SK-N-SH treated with all-trans-retinoic acid at 6 μM for 48 hours (cell line): Measurements from ENCODE around the gene ARFRP1.

Experiments used
- ATAC-seq: fragments of 200-7000 bp; cut with Tn5 transposase; 3 replicates; pipeline ENCODE4 v1.9.1; 2020; ENCODE audit warnings: mild to moderate bottlenecking, moderate library complexity
- CSDC2 ChIP-seq: fragments of 250-450 bp; sonication (Bioruptor Pico); IDR thresholded peaks from 2 replicates; pipeline ENCODE4 v1.5.0; 2020; ENCODE audit warnings: mild to moderate bottlenecking, moderate library complexity
- ESRRG ChIP-seq: fragments of 250-450 bp; sonication (Bioruptor Pico); IDR thresholded peaks from 2 replicates; pipeline ENCODE4 v1.6.1; 2021; ENCODE audit warnings: mild to moderate bottlenecking
- GLIS3 ChIP-seq: fragments of 250-450 bp; sonication (Bioruptor Pico); IDR thresholded peaks from 2 replicates; pipeline ENCODE4 v1.5.0; 2020; ENCODE audit warnings: mild to moderate bottlenecking, moderate library complexity
- PPARA ChIP-seq: fragments of 250-450 bp; sonication (Bioruptor Pico); IDR thresholded peaks from 2 replicates; pipeline ENCODE4 v1.5.0; 2020; ENCODE audit warnings: mild to moderate bottlenecking, borderline replicate concordance
- RARB ChIP-seq: fragments of 250-450 bp; sonication (Bioruptor Pico); IDR thresholded peaks from 2 replicates; pipeline ENCODE4 v1.8.0; 2021; ENCODE audit warnings: mild to moderate bottlenecking, moderate library complexity
- ZC3H10 ChIP-seq: fragments of 250-450 bp; sonication (Bioruptor Pico); IDR thresholded peaks from 2 replicates; pipeline ENCODE4 v1.5.1; 2021; ENCODE audit warnings: mild to moderate bottlenecking, moderate library complexity
- ZFP3 ChIP-seq: fragments of 250-450 bp; sonication (Bioruptor Pico); IDR thresholded peaks from 2 replicates; pipeline ENCODE4 v1.5.0; 2020; ENCODE audit warnings: mild to moderate bottlenecking, moderate library complexity
- ZFP30 ChIP-seq: fragments of 450-650 bp; formaldehyde crosslinking; IDR thresholded peaks from 2 replicates; pipeline ENCODE4 v1.5.0; 2022; ENCODE audit warnings: mild to moderate bottlenecking, moderate library complexity
- ZNF565 ChIP-seq: fragments of 450-650 bp; formaldehyde crosslinking; conservative IDR thresholded peaks from 2 replicates; pipeline ENCODE4 v1.5.0; 2020; ENCODE audit warnings: low read depth, mild to moderate bottlenecking, moderate library complexity
- ZNF70 ChIP-seq: fragments of 450-650 bp; formaldehyde crosslinking; IDR thresholded peaks from 2 replicates; pipeline ENCODE4 v1.5.0; 2020; ENCODE audit warnings: mild to moderate bottlenecking, moderate library complexity
- ZNF8 ChIP-seq: fragments of 450-650 bp; formaldehyde crosslinking; IDR thresholded peaks from 2 replicates; pipeline ENCODE4 v1.5.0; 2020; ENCODE audit warnings: mild to moderate bottlenecking, moderate library complexity
- TF ChIP-seq, protein P1 (sequence below): fragments of 250-450 bp; sonication (Bioruptor Pico); IDR thresholded peaks from 2 replicates; pipeline ENCODE4 v1.8.0; 2021; ENCODE audit warnings: low read depth, mild to moderate bottlenecking, moderate library complexity, borderline replicate concordance
- TF ChIP-seq, protein P2 (sequence below): fragments of 250-450 bp; sonication (Bioruptor Pico); IDR thresholded peaks from 2 replicates; pipeline ENCODE4 v1.5.1; 2021; ENCODE audit warnings: mild to moderate bottlenecking, moderate library complexity
- TF ChIP-seq, protein P3 (sequence below): fragments of 250-450 bp; sonication (Bioruptor Pico); IDR thresholded peaks from 2 replicates; pipeline ENCODE4 v1.5.0; 2020; ENCODE audit warnings: mild to moderate bottlenecking, moderate library complexity
- TF ChIP-seq, protein P4 (sequence below): fragments of 250-450 bp; sonication (Bioruptor Pico); IDR thresholded peaks from 2 replicates; pipeline ENCODE4 v1.5.1; 2020; ENCODE audit warnings: low read depth, mild to moderate bottlenecking, moderate library complexity

The ARFRP1 gene

DNA sequence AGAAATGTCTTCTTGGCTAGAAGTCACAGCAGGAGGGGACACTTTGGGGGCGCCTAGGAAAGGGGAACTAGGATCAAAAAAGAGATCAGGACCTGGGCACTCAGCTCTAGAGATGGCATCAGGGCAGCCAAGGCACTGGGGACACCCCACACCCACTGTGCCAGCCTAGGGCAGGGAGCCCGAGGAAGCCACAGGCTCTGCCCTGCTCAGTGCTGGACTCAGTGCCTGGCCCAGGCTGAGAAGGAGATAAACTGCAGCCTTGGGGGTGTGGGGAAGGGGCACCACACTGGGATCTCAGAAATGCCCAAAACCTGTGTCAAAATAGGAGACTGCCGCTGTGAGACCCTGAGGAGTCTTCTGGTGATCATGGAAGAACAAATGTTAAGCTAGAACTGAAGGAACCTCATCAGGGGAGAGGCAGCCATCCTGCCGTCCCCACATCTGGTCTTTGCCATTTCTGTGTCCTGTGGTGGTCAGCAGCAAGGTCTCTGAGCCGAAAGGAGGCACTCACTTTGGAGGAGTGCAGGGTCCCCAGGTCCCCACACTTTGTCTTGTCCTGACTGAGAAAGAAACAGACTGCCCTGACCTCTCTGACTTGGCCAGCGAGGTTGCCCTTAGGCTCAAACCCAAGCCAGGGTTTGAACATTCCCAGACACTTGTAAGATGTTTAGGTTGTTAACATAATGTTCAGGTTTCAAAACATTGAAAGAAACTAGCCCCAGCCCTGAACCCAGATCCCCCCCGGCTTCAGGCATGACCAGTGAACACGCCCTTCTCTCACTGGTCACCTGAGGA lies 2.3 kb downstream of the ARFRP1 start (continued):
- TF ChIP-seq GLIS3 = no peak

DNA sequence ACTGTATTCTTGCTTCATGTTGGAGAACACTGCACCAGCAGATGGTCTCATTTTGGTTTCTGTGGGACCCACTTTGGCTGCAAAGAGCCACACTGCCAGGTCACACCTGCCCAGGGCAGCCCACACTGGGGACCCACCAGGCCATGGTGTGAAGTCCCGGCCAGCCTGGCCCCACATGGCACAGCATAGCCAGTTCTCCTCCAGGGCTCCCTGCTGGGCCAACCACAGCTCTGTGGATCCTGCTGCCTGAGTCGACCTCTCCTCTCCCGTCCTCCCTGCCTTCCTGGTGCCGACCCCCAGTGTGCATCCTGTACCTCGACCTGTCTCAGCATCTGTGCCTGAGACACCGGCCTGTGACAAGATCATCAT lies 3.0 kb downstream of the ARFRP1 start:
- TF ChIP-seq ZNF565 (CRISPR knock-in tag) (no peak), CSDC2 (no peak), ZNF70 (CRISPR knock-in tag) (no peak), ZNF8 (CRISPR knock-in tag) (no peak), RARB (CRISPR knock-in tag) (no peak), ZFP30 (CRISPR knock-in tag) (no peak), GLIS3 (no peak), ZFP3 (CRISPR knock-in tag) (no peak)
- TF ChIP-seq, protein P1, sequence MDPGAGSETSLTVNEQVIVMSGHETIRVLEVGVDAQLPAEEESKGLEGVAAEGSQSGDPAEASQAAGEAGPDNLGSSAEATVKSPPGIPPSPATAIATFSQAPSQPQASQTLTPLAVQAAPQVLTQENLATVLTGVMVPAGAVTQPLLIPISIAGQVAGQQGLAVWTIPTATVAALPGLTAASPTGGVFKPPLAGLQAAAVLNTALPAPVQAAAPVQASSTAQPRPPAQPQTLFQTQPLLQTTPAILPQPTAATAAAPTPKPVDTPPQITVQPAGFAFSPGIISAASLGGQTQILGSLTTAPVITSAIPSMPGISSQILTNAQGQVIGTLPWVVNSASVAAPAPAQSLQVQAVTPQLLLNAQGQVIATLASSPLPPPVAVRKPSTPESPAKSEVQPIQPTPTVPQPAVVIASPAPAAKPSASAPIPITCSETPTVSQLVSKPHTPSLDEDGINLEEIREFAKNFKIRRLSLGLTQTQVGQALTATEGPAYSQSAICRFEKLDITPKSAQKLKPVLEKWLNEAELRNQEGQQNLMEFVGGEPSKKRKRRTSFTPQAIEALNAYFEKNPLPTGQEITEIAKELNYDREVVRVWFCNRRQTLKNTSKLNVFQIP (CRISPR knock-in tag) = no peak
- TF ChIP-seq, protein P2, sequence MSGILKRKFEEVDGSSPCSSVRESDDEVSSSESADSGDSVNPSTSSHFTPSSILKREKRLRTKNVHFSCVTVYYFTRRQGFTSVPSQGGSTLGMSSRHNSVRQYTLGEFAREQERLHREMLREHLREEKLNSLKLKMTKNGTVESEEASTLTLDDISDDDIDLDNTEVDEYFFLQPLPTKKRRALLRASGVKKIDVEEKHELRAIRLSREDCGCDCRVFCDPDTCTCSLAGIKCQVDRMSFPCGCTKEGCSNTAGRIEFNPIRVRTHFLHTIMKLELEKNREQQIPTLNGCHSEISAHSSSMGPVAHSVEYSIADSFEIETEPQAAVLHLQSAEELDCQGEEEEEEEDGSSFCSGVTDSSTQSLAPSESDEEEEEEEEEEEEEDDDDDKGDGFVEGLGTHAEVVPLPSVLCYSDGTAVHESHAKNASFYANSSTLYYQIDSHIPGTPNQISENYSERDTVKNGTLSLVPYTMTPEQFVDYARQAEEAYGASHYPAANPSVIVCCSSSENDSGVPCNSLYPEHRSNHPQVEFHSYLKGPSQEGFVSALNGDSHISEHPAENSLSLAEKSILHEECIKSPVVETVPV (CRISPR knock-in tag) = no peak
- TF ChIP-seq, protein P3, sequence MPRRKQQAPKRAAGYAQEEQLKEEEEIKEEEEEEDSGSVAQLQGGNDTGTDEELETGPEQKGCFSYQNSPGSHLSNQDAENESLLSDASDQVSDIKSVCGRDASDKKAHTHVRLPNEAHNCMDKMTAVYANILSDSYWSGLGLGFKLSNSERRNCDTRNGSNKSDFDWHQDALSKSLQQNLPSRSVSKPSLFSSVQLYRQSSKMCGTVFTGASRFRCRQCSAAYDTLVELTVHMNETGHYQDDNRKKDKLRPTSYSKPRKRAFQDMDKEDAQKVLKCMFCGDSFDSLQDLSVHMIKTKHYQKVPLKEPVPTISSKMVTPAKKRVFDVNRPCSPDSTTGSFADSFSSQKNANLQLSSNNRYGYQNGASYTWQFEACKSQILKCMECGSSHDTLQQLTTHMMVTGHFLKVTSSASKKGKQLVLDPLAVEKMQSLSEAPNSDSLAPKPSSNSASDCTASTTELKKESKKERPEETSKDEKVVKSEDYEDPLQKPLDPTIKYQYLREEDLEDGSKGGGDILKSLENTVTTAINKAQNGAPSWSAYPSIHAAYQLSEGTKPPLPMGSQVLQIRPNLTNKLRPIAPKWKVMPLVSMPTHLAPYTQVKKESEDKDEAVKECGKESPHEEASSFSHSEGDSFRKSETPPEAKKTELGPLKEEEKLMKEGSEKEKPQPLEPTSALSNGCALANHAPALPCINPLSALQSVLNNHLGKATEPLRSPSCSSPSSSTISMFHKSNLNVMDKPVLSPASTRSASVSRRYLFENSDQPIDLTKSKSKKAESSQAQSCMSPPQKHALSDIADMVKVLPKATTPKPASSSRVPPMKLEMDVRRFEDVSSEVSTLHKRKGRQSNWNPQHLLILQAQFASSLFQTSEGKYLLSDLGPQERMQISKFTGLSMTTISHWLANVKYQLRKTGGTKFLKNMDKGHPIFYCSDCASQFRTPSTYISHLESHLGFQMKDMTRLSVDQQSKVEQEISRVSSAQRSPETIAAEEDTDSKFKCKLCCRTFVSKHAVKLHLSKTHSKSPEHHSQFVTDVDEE (CRISPR knock-in tag) = no peak
- TF ChIP-seq, protein P4, sequence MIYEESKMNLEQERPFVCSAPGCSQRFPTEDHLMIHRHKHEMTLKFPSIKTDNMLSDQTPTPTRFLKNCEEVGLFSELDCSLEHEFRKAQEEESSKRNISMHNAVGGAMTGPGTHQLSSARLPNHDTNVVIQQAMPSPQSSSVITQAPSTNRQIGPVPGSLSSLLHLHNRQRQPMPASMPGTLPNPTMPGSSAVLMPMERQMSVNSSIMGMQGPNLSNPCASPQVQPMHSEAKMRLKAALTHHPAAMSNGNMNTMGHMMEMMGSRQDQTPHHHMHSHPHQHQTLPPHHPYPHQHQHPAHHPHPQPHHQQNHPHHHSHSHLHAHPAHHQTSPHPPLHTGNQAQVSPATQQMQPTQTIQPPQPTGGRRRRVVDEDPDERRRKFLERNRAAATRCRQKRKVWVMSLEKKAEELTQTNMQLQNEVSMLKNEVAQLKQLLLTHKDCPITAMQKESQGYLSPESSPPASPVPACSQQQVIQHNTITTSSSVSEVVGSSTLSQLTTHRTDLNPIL (CRISPR knock-in tag) = no peak
- ATAC-seq = no peak

DNA sequence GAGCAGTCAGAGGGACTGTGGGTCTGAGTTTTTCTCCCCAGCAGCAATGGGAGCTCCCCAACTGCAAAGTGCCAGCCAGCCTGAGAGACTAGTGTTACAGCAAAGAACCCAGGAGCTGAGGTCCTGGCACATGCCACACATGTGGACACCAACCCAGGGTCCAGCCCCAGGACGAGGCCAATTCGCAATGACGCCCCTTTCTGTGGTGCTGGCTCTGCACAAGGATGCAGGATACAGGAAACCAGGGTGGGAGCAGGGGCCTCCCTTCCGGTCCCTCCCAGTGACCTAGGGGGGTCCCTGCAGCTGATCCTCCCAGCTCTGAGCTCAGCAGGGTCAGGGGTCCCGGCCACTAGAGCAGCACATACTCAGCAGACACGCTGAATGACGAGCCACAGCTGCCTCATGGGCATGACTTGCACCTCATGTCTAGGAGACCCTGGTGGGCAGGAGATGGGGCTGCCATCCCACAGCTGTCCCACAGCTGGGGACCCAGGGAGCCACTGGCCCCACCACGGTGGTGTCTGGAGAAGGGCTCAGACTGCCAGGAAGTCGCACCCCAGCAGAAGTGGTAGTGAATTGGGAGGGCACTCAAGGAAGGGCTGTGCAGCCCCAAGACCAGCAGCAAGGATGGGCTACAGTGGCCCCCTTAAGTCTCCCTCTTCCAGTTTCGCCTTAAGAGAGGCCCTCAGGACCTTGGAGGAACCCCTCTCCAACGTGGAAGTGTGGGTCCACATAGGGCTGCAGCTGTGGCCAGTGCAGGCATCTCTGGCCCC lies 3.6 kb downstream of the ARFRP1 start:
- no peak for ATAC-seq
- no peak for TF ChIP-seq ESRRG (CRISPR knock-in tag)
- TF ChIP-seq ZNF70 (CRISPR knock-in tag) = no peak
- no peak for TF ChIP-seq ZNF565 (CRISPR knock-in tag)
- no peak for TF ChIP-seq GLIS3
- TF ChIP-seq PPARA = no peak
- TF ChIP-seq, protein P1 (CRISPR knock-in tag) = no peak
- no peak for TF ChIP-seq ZC3H10
- TF ChIP-seq, protein P4 (CRISPR knock-in tag) = no peak
- no peak for TF ChIP-seq CSDC2
- TF ChIP-seq, all 23 proteins: peak for 0
